IMR-90 (cell line): ENCODE measurements around the gene PARD3.

ENCODE experiments used
- BHLHE40 ChIP-seq: fragments of 150-350 bp; IDR thresholded peaks from 2 replicates; pipeline ENCODE4 v1.6.1; 2016; ENCODE audit warnings: mild to moderate bottlenecking, low read depth, low read length
- CEBPB ChIP-seq: IDR thresholded peaks from 2 replicates; pipeline ENCODE4 v1.6.1; 2012; ENCODE audit warnings: low read depth, low read length, improper control_type of control experiment
- CTCF ChIP-seq: conservative IDR thresholded peaks from 2 replicates; pipeline ENCODE4 v1.5.1; 2012; ENCODE audit warnings: mild to moderate bottlenecking, low read depth, low read length, improper control_type of control experiment
- MAFK ChIP-seq: IDR thresholded peaks from 2 replicates; pipeline ENCODE4 v1.6.1; 2012; ENCODE audit warnings: low read depth, low read length, improper control_type of control experiment
- MAZ ChIP-seq: IDR thresholded peaks from 2 replicates; pipeline ENCODE4 v1.6.1; 2012; ENCODE audit warnings: low read depth, mild to moderate bottlenecking, low read length, improper control_type of control experiment, moderate library complexity, borderline replicate concordance
- POLR2A ChIP-seq: IDR thresholded peaks from 2 replicates; pipeline ENCODE4 v1.6.1; 2012; ENCODE audit warnings: mild to moderate bottlenecking, low read depth, low read length
- USF2 ChIP-seq: fragments of 150-350 bp; IDR thresholded peaks from 2 replicates; pipeline ENCODE4 v1.6.1; 2017; ENCODE audit warnings: mild to moderate bottlenecking, antibody characterized with exemption, low read length, low read depth

- TF ChIP-seq USF2 (no peak), CEBPB (no peak), CTCF (no peak), POLR2A (no peak), MAFK (no peak), MAZ (no peak), BHLHE40 (no peak)
Measured at GRCh38 chr10:34702982-34703381, 112.1 kb downstream of the PARD3 start.
